NCI-H82 (cell line): ENCODE results near the gene CREBRF.
A peak's percentile ranks its signal among the peaks of the same experiment; 100 is the strongest.
"Not testable (repeated sequence)": the region's sequence is repeated elsewhere in the genome, so short reads cannot be mapped to it uniquely, and the experiment has no call there.

ENCODE experiments used
- DNase-seq: peaks from one replicate; lab custom pipeline; 2025; lab: John Stamatoyannopoulos, UW

Gene CREBRF, protein sequence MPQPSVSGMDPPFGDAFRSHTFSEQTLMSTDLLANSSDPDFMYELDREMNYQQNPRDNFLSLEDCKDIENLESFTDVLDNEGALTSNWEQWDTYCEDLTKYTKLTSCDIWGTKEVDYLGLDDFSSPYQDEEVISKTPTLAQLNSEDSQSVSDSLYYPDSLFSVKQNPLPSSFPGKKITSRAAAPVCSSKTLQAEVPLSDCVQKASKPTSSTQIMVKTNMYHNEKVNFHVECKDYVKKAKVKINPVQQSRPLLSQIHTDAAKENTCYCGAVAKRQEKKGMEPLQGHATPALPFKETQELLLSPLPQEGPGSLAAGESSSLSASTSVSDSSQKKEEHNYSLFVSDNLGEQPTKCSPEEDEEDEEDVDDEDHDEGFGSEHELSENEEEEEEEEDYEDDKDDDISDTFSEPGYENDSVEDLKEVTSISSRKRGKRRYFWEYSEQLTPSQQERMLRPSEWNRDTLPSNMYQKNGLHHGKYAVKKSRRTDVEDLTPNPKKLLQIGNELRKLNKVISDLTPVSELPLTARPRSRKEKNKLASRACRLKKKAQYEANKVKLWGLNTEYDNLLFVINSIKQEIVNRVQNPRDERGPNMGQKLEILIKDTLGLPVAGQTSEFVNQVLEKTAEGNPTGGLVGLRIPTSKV

GRCh38 chr5:173055983-173056782, at the start of gene CREBRF:
Gene CREBRF, plus strand, starts transcription at chr5:173056352. Its CDS starts 24,424 bp downstream, at chr5:173080776.
- DNase-seq = peak; percentile 95

- DNase-seq = no peak
These were observed 46.1 kb upstream of the CREBRF start for GRCh38 chr5:173010021-173010420.

DNA sequence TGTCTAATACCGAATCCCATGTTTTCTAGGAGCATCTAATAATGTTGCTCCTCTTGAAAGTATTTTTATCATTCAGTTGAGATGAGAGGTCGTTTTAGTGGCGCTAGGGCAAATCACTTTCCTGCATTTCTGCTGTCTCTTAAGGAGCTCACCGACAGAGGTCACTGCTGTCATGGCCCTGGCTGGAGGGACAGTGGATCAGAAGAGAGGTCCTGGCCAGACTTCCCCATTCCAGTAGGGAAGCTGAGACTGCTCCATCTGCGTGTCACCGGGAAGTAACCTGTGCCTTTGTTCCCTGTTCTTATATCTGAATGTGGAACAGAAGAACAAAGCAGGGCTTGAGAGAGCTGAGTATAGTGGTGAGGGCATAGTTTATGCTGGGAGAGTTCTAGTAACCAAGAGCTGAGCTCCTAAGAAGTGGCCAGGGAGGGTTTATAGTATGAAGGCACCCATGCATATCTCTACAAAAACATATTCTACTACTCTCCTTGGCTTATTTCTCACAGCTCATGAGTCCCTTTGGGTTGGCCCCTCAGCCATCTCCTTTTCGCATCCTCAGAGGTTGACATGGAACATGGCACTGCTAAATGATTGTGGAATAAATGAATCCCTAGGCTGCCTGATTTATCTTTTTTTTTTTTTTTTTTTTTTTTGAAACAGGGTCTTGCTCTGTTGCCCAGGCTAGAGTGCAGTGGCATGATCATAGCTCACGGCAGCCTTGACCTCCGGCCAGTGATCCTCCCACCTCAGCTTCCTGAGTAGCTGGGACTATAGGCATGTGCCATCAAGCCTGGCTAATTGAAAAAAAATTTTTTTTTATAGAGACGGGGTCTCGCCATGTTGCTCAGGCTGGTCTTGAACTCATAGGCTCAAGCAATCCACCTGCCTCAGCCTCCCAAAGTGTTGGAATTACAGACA, 45.3 kb upstream of the CREBRF start:
- no peak for DNase-seq

DNA sequence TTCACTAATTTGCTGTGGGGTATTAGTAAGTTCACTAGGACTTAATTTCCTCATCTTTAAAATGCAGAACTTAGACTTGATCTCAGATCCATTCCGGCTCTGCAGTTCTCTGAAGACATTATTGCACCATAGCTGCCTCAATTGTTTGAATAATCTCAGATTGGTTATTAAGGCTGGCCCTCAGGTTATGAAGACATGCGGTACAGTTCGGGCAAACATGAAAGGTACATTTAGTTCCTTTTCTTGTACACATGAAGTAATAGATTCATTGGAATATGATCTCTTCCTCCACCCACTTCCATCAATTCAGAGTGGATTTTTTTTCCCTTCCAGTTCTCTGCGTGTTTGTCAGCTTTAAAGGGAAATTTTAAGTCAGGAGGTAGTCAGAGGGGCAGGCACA, 44.6 kb upstream of the CREBRF start:
- no peak for DNase-seq

GRCh38 chr5:173012882-173013281, 43.3 kb upstream of the CREBRF start:
- no peak for DNase-seq

- DNase-seq = no peak
These were observed 41.5 kb upstream of the CREBRF start for GRCh38 chr5:173014671-173015070.

DNA sequence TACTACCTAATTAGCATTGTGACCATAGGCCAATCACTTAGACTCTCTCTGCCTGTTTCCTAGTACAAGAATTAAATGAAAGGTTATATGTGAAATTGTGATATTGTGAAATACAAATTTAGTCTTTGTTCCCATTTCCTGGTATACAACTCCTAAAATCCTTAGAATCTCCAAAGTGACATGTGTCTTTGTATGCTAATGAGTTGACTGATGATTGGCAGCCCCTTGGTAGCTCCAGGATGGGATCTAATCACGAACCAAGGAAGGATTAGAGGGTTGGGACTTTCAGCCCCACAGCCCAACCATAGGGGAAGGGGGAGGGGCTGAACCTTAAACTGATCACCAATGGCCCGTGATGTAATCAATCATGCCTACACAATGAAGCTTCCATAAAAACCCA, 41.0 kb upstream of the CREBRF start:
- no peak for DNase-seq

DNA sequence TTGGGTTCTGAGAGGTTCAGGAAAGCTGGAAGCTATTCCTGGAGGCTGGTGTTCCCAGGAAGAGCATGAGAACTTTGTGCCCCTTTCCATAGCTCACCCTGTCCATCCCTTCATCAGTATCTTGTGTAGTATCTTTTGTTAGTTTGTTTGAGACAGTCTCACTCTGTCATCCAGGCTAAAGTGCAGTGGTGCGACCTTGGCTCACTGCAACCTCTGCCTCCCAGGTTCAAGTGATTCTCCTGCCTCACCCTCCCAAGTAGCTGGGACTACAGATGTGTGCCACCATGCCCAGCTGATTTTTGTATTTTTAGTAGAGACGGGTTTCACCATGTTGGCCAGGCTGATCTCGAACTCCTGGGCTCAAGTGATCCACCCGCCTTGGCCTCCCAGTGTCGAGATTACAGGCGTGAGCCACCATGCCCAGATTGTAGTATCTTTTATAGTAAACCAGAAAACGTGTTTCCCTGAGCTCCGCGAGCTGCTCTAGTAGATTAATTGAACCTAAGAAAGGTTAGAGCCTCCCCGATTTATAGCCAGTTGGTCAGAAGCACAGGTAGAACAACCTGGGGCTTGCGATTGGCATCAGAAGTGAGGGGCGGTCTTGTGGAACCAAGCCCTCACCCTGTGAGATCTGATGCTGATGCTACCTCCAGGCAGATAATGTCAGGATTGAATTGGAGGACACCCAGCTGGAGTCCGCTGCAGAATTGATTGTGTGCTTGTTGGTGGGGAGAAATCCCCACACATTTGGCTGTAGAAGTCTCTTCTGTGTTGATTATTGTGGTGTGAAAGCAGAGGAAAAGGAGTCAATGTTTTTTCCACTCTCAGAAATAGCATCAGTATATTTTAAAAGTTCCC, 40.3 kb upstream of the CREBRF start:
- no peak for DNase-seq

DNA sequence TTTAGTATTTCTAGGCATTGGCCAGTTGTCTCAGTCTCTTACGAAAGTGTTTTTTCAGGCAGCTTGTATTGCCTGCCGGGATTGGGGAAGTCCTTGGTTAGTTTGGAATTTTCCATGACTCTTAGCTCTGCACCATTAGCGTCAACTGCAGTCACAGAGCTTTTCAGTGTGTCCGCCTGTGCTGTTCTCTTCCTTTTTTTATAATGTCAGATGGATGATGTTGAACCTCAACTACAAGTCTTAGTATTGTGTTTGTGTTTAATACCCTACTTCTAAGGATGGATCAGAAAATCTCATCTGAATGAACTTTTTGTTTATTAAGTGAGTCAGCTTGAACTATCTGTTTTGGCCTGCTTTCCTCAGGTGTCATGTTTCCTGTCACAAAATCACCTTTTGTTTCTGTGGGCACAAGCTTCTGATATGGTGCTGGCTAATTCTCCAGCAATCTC, 39.5 kb upstream of the CREBRF start:
- no peak for DNase-seq

GRCh38 chr5:173017087-173017486, 39.1 kb upstream of the CREBRF start:
- not testable (repeated sequence) for DNase-seq

DNA sequence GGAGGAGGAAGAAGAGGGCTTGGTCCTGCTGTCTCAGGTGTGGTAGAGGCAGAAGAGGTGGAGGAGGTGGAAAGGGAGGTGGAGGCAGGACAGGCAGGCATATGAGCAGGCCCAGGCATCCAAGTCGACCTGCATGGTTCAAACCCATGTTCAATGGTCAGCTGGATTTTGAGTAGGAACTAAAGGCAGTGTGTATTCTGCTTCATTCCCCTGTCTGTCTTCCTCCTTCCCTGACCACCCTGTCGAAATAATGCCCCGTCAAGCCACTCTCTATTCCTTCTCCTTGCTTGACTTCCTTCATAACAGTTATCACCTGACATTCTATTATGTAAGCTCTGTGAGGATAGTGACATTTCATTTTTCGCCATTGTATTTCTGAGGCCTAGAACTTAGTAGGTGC, 37.8 kb upstream of the CREBRF start:
- no peak for DNase-seq

- DNase-seq = no peak
These were observed 36.0 kb upstream of the CREBRF start for GRCh38 chr5:173020154-173020581.

- no peak for DNase-seq
These were observed 35.5 kb upstream of the CREBRF start for GRCh38 chr5:173020643-173021042.

DNA sequence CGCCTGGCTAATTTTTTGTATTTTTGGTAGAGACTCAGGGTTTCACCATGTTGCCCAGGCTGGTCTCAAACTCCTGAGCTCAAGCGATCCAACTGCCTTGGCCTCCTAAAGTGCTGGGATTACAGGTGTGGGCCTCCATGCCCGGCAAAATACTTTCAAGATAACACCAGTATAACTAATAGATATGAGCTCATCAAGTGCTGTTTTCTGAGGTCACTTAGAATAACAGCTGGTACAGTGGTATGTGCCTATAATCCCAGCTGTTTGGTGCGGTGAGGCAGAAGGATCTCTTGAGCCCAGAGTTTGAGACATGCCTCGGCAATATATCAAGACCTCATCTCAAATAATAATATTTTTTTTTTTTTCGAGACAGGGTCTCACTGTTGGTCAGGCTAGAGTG, 30.5 kb upstream of the CREBRF start:
- DNase-seq = no peak

- DNase-seq = no peak
These were observed 28.2 kb upstream of the CREBRF start for GRCh38 chr5:173027905-173028304.

- no peak for DNase-seq
These were observed 27.3 kb upstream of the CREBRF start for GRCh38 chr5:173028811-173029327.

DNA sequence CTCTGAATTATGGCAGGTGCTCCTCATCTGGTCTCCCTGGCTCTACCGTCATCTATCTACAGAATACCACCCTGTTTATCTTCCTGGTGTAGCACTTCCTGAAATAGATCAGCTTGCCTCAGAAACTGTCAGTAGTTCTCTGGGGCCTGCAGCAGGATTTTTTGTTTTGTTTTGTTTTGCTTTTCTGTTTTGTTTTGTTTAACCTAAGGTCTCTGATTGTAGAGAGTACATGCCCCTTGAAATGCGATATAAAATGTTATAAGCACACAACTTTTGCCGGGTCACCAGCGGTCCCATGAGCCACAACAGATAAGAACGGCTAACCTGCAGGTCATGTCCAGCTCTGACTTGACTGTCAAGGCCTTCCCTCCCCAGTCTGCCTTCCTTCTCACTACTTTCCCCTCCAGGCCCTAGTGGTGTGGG, 26.6 kb upstream of the CREBRF start:
- DNase-seq = no peak

- not testable (repeated sequence) for DNase-seq
These were observed 24.1 kb upstream of the CREBRF start for GRCh38 chr5:173032096-173032495.

DNA sequence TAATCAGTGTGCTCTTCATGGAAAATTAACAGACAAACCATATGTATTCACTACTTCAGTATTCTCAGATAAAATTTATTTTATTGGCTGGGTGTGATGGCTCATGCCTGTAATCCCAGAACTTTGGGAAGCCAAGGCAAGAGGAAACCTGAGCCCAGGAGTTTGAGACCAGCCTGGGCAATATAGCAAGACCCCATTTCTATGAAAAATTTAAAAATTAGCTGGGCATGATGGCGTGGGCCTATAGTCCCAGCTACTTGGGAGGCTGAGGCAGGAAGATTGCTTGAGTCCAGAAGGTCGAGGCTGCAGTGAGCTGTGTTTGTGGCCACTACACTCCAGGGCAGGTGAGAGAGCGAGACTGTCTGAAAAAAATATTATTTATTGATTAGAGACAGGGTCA, 23.4 kb upstream of the CREBRF start:
- no peak for DNase-seq

- no peak for DNase-seq
These were observed 22.2 kb upstream of the CREBRF start for GRCh38 chr5:173033923-173034322.
